A549 (cell line): ENCODE measurements around the gene NUDT16. TPM values are rescaled to one million over a fixed set of nuclear protein-coding genes. Genes with fewer than 3 reads are reported as not detected.

ENCODE experiments used
- ATAC-seq, 2 experiments: fragments of 200-7000 bp in 1 of 2; fragments of >200 bp in 1 of 2; cut with Nextera tagmentation in 1 of 2; cut with Tn5 transposase in 1 of 2; 3 replicates each; pipeline versions ENCODE4 v1.8.0 to v1.9.1; 2018 to 2020; ENCODE audit warnings: mild to moderate bottlenecking in 1 of 2, moderate library complexity in 1 of 2
- CTCF ChIA-PET: fragments of 300-600 bp; sonication (Branson Sonifier 250); formaldehyde crosslinking; extraction: SDS; loops from one replicate; lab custom pipeline; 2021; ENCODE audit warnings: antibody characterized with exemption, inconsistent platforms; lab: Yijun Ruan, JAX
- POLR2A ChIA-PET: fragments of 350-600 bp; formaldehyde crosslinking; extraction: SDS; loops from one replicate; lab custom pipeline; 2021; ENCODE audit warnings: antibody characterized with exemption, inconsistent platforms; lab: Yijun Ruan, JAX
- DNase-seq, 2 experiments: peaks; one replicate each; pipeline versions ENCODE4 v3.0.0 to v3.0.0-alpha.2; 2011 to 2016; ENCODE audit warnings: low read depth in 1 of 2, low spot score in 1 of 2
- FAIRE-seq: peaks from 2 replicates; lab custom pipeline; 2011; peaks lifted over from hg19 to GRCh38; lab: Jason Lieb, UNC
- H3K27ac ChIP-seq, 2 experiments: fragments of >200 bp; sonication (Bioruptor Twin); formaldehyde crosslinking; 3 replicates each; pipeline ENCODE4 v1.5.1; 2016 to 2017
- H3K4me1 ChIP-seq: fragments of >200 bp; sonication (Bioruptor Twin); formaldehyde crosslinking; 3 replicates; pipeline ENCODE4 v1.6.1; 2016
- H3K4me2 ChIP-seq: fragments of >200 bp; sonication (Bioruptor Twin); formaldehyde crosslinking; 3 replicates; pipeline ENCODE4 v1.6.1; 2016
- H3K4me3 ChIP-seq: fragments of >200 bp; sonication (Bioruptor Twin); formaldehyde crosslinking; 3 replicates; pipeline ENCODE4 v1.5.1; 2016
- H3K9me3 ChIP-seq: fragments of >200 bp; sonication (Bioruptor Twin); formaldehyde crosslinking; 3 replicates; pipeline ENCODE4 v1.6.1; 2016
- CBX8 ChIP-seq: fragments of 200-600 bp; sonication (generic); IDR thresholded peaks from 2 replicates; pipeline ENCODE4 v1.6.1; 2016
- CEBPB ChIP-seq, 2 experiments: fragments of >200 bp in 1 of 2; sonication (Bioruptor Twin) in 1 of 2; formaldehyde crosslinking in 1 of 2; IDR thresholded peaks; 2 replicates each; pipeline ENCODE4 v1.6.1; 2012 to 2016
- CHD2 ChIP-seq: fragments of 150-350 bp; IDR thresholded peaks from 2 replicates; pipeline ENCODE4 v1.6.1; 2014; ENCODE audit warnings: low read length; ENCODE audit not compliant: partially characterized antibody
- CHD4 ChIP-seq: fragments of 200-600 bp; sonication (generic); IDR thresholded peaks from 2 replicates; pipeline ENCODE4 v1.6.1; 2016; ENCODE audit warnings: antibody characterized with exemption, mild to moderate bottlenecking, borderline replicate concordance
- EHF ChIP-seq: fragments of 250-450 bp; sonication (Bioruptor Pico); IDR thresholded peaks from 2 replicates; pipeline ENCODE4 v1.5.0; 2020; ENCODE audit warnings: mild to moderate bottlenecking
- EP300 ChIP-seq, 2 experiments: fragments of >200 bp; sonication (Bioruptor Twin); formaldehyde crosslinking; IDR thresholded peaks; 2 replicates in 1 of 2; 3 replicates in 1 of 2; pipeline ENCODE4 v1.6.1; 2016 to 2017
- FOSL2 ChIP-seq, 2 experiments: fragments of 450-650 bp in 1 of 2; fragments of >200 bp in 1 of 2; sonication (Bioruptor Twin) in 1 of 2; formaldehyde crosslinking; IDR thresholded peaks; 2 replicates each; pipeline versions ENCODE4 v1.5.0 to v1.6.1; 2016 to 2020; ENCODE audit warnings: mild to moderate bottlenecking in 1 of 2, moderate library complexity in 1 of 2
- FOXS1 ChIP-seq: fragments of 250-450 bp; sonication (Bioruptor Pico); IDR thresholded peaks from 2 replicates; pipeline ENCODE4 v1.5.0; 2020; ENCODE audit warnings: mild to moderate bottlenecking, moderate library complexity
- GATA3 ChIP-seq: IDR thresholded peaks from 2 replicates; pipeline ENCODE4 v1.6.1; 2012; ENCODE audit warnings: borderline replicate concordance
- KDM1A ChIP-seq: fragments of 200-600 bp; sonication (generic); IDR thresholded peaks from 2 replicates; pipeline ENCODE4 v1.6.1; 2016; ENCODE audit warnings: low read depth, mild to moderate bottlenecking
- MAFK ChIP-seq: fragments of 450-650 bp; IDR thresholded peaks from 2 replicates; pipeline ENCODE4 v1.6.1; 2014; ENCODE audit not compliant: partially characterized antibody
- MYC ChIP-seq: IDR thresholded peaks from 2 replicates; pipeline ENCODE4 v1.6.1; 2012; ENCODE audit warnings: mild to moderate bottlenecking, inconsistent platforms, low read length, improper control_type of control experiment, borderline replicate concordance
- NFE2L2 ChIP-seq: fragments of 150-350 bp; conservative IDR thresholded peaks from 2 replicates; pipeline ENCODE4 v1.6.1; 2014; ENCODE audit warnings: low read length
- NPAS2 ChIP-seq: fragments of 250-450 bp; sonication (Bioruptor Pico); IDR thresholded peaks from 2 replicates; pipeline ENCODE4 v1.8.0; 2022; ENCODE audit warnings: mild to moderate bottlenecking, moderate library complexity, borderline replicate concordance
- NR3C1 ChIP-seq: fragments of >200 bp; sonication (Bioruptor Twin); formaldehyde crosslinking; IDR thresholded peaks from 3 replicates; pipeline ENCODE4 v1.6.1; 2017
- RAD21 ChIP-seq, 2 experiments: fragments of >200 bp in 1 of 2; sonication (Bioruptor Twin) in 1 of 2; formaldehyde crosslinking in 1 of 2; IDR thresholded peaks in 1 of 2; conservative IDR thresholded peaks in 1 of 2; 2 replicates in 1 of 2; 3 replicates in 1 of 2; pipeline ENCODE4 v1.6.1; 2012 to 2018; ENCODE audit warnings: inconsistent platforms in 1 of 2
- RCOR1 ChIP-seq: fragments of 150-350 bp; IDR thresholded peaks from 2 replicates; pipeline ENCODE4 v1.6.1; 2014; ENCODE audit warnings: antibody characterized with exemption, low read length, low read depth
- SMC3 ChIP-seq: fragments of >200 bp; sonication (Bioruptor Twin); formaldehyde crosslinking; IDR thresholded peaks from 3 replicates; pipeline ENCODE4 v1.6.1; 2018; ENCODE audit warnings: inconsistent platforms
- SREBF2 ChIP-seq: fragments of 450-650 bp; IDR thresholded peaks from 2 replicates; pipeline ENCODE4 v1.6.1; 2014; ENCODE audit warnings: mild to moderate bottlenecking, moderate library complexity
- TFCP2L1 ChIP-seq: fragments of 250-450 bp; sonication (Bioruptor Pico); IDR thresholded peaks from 2 replicates; pipeline ENCODE4 v1.5.0; 2021; ENCODE audit warnings: mild to moderate bottlenecking
- WGBS: methylation state at CpG from one replicate; pipeline ENCODE4 v1.1.6; 2017; ENCODE audit errors: missing lambda C conversion rate; 5-methylcytosine and 5-hydroxymethylcytosine counted together
- polyA plus RNA-seq, 4 experiments: library from polyadenylated mRNA; depleted of rRNA in 3 of 4; stranded (reverse); fragments of >200 nt; fragmentation: RNase III in 1 of 4; extraction: RNeasy Plus Mini Kit Qiagen cat#74134 plus additional on column Dnase treatment in 1 of 4; gene quantifications; 2 replicates in 3 of 4; 3 replicates in 1 of 4; pipeline ENCODE4 v1.2.3, GENCODE V29; 2011 to 2017
- TF ChIP-seq, protein P1 (sequence below): fragments of >200 bp; sonication (Bioruptor Twin); formaldehyde crosslinking; IDR thresholded peaks from 3 replicates; pipeline ENCODE4 v1.5.1; 2016
- TF ChIP-seq, protein P2 (sequence below): IDR thresholded peaks from 2 replicates; pipeline ENCODE4 v1.6.1; 2012
- TF ChIP-seq, protein P3 (sequence below): fragments of 250-450 bp; sonication (Bioruptor Pico); IDR thresholded peaks from 2 replicates; pipeline ENCODE4 v1.5.0; 2020; ENCODE audit warnings: low read depth, mild to moderate bottlenecking, moderate library complexity
- TF ChIP-seq, protein P4 (sequence below): fragments of 250-450 bp; sonication (Bioruptor Pico); IDR thresholded peaks from 2 replicates; pipeline ENCODE4 v1.5.0; 2021; ENCODE audit warnings: mild to moderate bottlenecking, moderate library complexity, borderline replicate concordance
- TF ChIP-seq, protein P5 (sequence below): fragments of 150-350 bp; IDR thresholded peaks from 2 replicates; pipeline ENCODE4 v1.6.1; 2014; ENCODE audit warnings: low read depth, mild to moderate bottlenecking, low read length
- TF ChIP-seq, protein P6 (sequence below): fragments of 200-600 bp; sonication (generic); IDR thresholded peaks from 2 replicates; pipeline ENCODE4 v1.6.1; 2016; ENCODE audit warnings: antibody characterized with exemption, mild to moderate bottlenecking, moderate library complexity

The NUDT16 gene
- polyA plus RNA-seq, 2 of the 4 experiments (the other 2 are of a cell fraction): 5.6 to 11.2 TPM

DNA sequence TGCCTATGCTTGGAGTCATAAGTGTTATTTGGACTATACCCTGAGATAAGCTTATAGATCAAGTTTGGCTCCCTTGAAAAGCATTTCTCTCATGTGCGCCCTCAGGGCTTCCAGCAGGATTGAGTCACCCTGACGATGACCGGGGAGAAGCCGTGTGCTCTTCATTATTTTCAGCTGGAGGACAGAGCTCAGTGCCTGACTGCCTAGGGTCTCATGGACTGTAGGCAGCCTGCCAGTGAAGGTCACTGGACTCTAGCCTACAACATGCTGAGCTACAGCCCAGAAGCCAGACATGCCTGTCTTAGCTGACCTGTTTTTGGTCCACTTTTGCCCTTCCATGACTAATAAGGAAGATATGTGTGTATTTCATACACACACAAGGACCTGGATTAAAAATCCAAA, 31.6 kb upstream of the NUDT16 start:
- DNase-seq (peak; percentile 7 to 42), ATAC-seq (peak; percentile 86 to 89), FAIRE-seq (no peak)
- Histone ChIP-seq H3K27ac (peak overlapping the region; percentile 47 to 87), H3K4me1 (peaks cover 50% of the 10 kb centered on the region), H3K4me3 (no peak overlapping the region), H3K9me3 (no peaks in the 10 kb centered on the region), H3K4me2 (peak overlapping the region; percentile 62)
- 4% methylated on average over 4 of the region's 4 CpGs for WGBS
- TF ChIP-seq MAFK (no peak), SREBF2 (no peak), EHF (CRISPR knock-in tag) (no peak), FOXS1 (CRISPR knock-in tag) (no peak), RCOR1 (no peak), FOSL2 (IDR thresholded peaks at IDR 0.05) (no peak), FOSL2 (CRISPR knock-in tag; IDR thresholded peaks at IDR 0.05) (peak; percentile 24; the same call in 1 of the 2 replicates), RAD21 (conservative IDR thresholded peaks at IDR 0.05 in 1 of 2, IDR thresholded peaks at IDR 0.05 in 1 of 2) (no peak), CHD4 (no peak), CEBPB (IDR thresholded peaks at IDR 0.05) (peak in 1 of 2 experiments; percentile 2; a peak in 1 of 4 replicates), SMC3 (no peak), EP300 (IDR thresholded peaks at IDR 0.05) (peak in 1 of 2 experiments; percentile 25; a peak in 1 of 5 replicates)
- TF ChIP-seq, protein P1, sequence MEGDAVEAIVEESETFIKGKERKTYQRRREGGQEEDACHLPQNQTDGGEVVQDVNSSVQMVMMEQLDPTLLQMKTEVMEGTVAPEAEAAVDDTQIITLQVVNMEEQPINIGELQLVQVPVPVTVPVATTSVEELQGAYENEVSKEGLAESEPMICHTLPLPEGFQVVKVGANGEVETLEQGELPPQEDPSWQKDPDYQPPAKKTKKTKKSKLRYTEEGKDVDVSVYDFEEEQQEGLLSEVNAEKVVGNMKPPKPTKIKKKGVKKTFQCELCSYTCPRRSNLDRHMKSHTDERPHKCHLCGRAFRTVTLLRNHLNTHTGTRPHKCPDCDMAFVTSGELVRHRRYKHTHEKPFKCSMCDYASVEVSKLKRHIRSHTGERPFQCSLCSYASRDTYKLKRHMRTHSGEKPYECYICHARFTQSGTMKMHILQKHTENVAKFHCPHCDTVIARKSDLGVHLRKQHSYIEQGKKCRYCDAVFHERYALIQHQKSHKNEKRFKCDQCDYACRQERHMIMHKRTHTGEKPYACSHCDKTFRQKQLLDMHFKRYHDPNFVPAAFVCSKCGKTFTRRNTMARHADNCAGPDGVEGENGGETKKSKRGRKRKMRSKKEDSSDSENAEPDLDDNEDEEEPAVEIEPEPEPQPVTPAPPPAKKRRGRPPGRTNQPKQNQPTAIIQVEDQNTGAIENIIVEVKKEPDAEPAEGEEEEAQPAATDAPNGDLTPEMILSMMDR: no peak
- TF ChIP-seq, protein P2, sequence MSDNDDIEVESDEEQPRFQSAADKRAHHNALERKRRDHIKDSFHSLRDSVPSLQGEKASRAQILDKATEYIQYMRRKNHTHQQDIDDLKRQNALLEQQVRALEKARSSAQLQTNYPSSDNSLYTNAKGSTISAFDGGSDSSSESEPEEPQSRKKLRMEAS: peak; percentile 55
- TF ChIP-seq, protein P3, sequence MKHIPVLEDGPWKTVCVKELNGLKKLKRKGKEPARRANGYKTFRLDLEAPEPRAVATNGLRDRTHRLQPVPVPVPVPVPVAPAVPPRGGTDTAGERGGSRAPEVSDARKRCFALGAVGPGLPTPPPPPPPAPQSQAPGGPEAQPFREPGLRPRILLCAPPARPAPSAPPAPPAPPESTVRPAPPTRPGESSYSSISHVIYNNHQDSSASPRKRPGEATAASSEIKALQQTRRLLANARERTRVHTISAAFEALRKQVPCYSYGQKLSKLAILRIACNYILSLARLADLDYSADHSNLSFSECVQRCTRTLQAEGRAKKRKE (CRISPR knock-in tag): no peak
- POLR2A ChIA-PET: interaction anchor here (0.6 to 2.4 kb wide), 4 partner anchors 12 to 1950 kb away, joined by 3 to 10 read pairs (median 4); partner anchors contain the start of gene NUDT16
- CTCF ChIA-PET: no interaction called here

DNA sequence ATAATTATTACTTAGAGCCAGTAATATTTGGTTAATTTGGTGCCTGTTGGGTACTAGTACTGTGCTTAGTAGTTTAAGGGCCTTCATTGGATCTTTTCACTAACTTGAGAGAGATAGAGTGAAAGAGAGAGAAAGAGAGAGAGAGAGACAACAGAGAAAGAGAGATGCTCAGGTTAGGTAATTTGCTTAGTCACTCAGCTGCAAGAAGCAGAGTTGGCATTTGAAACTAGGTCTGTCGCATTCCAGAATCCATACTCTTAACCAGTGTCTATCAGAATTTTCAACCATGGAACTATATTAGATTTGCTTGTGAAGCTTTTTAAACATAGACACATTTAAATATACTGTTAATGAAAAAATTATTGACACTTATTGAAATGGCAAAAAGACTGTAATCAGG, 31.1 kb upstream of the NUDT16 start:
- H3K4me1 ChIP-seq: peaks cover 50% of the 10 kb centered on the region
- H3K27ac ChIP-seq: peak overlapping the region; percentile 47 to 87
- H3K4me3 ChIP-seq: no peak overlapping the region
- POLR2A ChIA-PET: interaction anchor here (0.6 to 2.4 kb wide), 3 partner anchors 11 to 1951 kb away, joined by 3 to 10 read pairs (median 3); partner anchors contain the start of gene NUDT16
- peak overlapping the region; percentile 62 for H3K4me2 ChIP-seq
- no peaks in the 10 kb centered on the region for H3K9me3 ChIP-seq
- FAIRE-seq (no peak), ATAC-seq (peak; percentile 68 to 72; a peak in 4 of 6 replicates), DNase-seq (peak; percentile 13 to 14)
- WGBS: 12% methylated on average over 1 of the region's 1 CpG
- CTCF ChIA-PET: no interaction called here
- TF ChIP-seq, protein P4, sequence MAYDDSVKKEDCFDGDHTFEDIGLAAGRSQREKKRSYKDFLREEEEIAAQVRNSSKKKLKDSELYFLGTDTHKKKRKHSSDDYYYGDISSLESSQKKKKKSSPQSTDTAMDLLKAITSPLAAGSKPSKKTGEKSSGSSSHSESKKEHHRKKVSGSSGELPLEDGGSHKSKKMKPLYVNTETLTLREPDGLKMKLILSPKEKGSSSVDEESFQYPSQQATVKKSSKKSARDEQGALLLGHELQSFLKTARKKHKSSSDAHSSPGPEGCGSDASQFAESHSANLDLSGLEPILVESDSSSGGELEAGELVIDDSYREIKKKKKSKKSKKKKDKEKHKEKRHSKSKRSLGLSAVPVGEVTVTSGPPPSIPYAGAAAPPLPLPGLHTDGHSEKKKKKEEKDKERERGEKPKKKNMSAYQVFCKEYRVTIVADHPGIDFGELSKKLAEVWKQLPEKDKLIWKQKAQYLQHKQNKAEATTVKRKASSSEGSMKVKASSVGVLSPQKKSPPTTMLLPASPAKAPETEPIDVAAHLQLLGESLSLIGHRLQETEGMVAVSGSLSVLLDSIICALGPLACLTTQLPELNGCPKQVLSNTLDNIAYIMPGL (CRISPR knock-in tag): no peak
- TF ChIP-seq CHD4 (no peak), CHD2 (no peak), KDM1A (no peak), NFE2L2 (0 out of 2 replicates have a peak, but pooled peaks have one; percentile 23), CBX8 (no peak), NPAS2 (no peak), MAFK (peak; percentile 69), MYC (no peak), TFCP2L1 (CRISPR knock-in tag) (no peak), RAD21 (conservative IDR thresholded peaks at IDR 0.05 in 1 of 2, IDR thresholded peaks at IDR 0.05 in 1 of 2) (no peak), NR3C1 (no peak), GATA3 (no peak)
- TF ChIP-seq, protein P3 (CRISPR knock-in tag): no peak
- TF ChIP-seq, protein P5, sequence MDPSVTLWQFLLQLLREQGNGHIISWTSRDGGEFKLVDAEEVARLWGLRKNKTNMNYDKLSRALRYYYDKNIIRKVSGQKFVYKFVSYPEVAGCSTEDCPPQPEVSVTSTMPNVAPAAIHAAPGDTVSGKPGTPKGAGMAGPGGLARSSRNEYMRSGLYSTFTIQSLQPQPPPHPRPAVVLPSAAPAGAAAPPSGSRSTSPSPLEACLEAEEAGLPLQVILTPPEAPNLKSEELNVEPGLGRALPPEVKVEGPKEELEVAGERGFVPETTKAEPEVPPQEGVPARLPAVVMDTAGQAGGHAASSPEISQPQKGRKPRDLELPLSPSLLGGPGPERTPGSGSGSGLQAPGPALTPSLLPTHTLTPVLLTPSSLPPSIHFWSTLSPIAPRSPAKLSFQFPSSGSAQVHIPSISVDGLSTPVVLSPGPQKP: no peak
- TF ChIP-seq, protein P6, sequence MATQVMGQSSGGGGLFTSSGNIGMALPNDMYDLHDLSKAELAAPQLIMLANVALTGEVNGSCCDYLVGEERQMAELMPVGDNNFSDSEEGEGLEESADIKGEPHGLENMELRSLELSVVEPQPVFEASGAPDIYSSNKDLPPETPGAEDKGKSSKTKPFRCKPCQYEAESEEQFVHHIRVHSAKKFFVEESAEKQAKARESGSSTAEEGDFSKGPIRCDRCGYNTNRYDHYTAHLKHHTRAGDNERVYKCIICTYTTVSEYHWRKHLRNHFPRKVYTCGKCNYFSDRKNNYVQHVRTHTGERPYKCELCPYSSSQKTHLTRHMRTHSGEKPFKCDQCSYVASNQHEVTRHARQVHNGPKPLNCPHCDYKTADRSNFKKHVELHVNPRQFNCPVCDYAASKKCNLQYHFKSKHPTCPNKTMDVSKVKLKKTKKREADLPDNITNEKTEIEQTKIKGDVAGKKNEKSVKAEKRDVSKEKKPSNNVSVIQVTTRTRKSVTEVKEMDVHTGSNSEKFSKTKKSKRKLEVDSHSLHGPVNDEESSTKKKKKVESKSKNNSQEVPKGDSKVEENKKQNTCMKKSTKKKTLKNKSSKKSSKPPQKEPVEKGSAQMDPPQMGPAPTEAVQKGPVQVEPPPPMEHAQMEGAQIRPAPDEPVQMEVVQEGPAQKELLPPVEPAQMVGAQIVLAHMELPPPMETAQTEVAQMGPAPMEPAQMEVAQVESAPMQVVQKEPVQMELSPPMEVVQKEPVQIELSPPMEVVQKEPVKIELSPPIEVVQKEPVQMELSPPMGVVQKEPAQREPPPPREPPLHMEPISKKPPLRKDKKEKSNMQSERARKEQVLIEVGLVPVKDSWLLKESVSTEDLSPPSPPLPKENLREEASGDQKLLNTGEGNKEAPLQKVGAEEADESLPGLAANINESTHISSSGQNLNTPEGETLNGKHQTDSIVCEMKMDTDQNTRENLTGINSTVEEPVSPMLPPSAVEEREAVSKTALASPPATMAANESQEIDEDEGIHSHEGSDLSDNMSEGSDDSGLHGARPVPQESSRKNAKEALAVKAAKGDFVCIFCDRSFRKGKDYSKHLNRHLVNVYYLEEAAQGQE: no peak
